H1 (cell line): Measurements from ENCODE around the gene SLC26A8.

ENCODE experiments used
- ATF2 ChIP-seq: IDR thresholded peaks from 2 replicates; pipeline ENCODE4 v1.6.1; 2012; ENCODE audit warnings: low read length, inconsistent platforms
- CTCF ChIP-seq, 3 experiments: IDR thresholded peaks; 1 replicate in 2 of 3; 2 replicates in 1 of 3; pipeline versions ENCODE4 v1.5.1 to v1.6.1; 2011; ENCODE audit warnings: low read length in 3 of 3, mild to moderate bottlenecking in 3 of 3, inconsistent platforms in 2 of 3, low read depth in 1 of 3, moderate library complexity in 1 of 3; ENCODE audit not compliant: insufficient read depth in 1 of 3; ENCODE audit errors: control extremely low read depth in 1 of 3
- GABPA ChIP-seq: IDR thresholded peaks from 2 replicates; pipeline ENCODE4 v1.6.1; 2011; ENCODE audit warnings: mild to moderate bottlenecking, low read length, moderate library complexity, borderline replicate concordance; ENCODE audit not compliant: insufficient read depth
- RAD21 ChIP-seq, 2 experiments: IDR thresholded peaks in 1 of 2; conservative IDR thresholded peaks in 1 of 2; 2 replicates each; pipeline ENCODE4 v1.6.1; 2011; ENCODE audit warnings: low read depth in 2 of 2, low read length in 2 of 2, improper control_type of control experiment in 1 of 2, inconsistent platforms in 1 of 2, mild to moderate bottlenecking in 1 of 2, moderate library complexity in 1 of 2
- USF2 ChIP-seq: IDR thresholded peaks from 2 replicates; pipeline ENCODE4 v1.6.1; 2011; ENCODE audit warnings: low read length, improper control_type of control experiment

- TF ChIP-seq CTCF (IDR thresholded peaks at IDR 0.05; ENCODE audit: control extremely low read depth in 1 of 3, insufficient read depth in 1 of 3, low read depth in 1 of 3, low read length in 3 of 3) (peak; percentile 68 to 88 (median 86)), RAD21 (IDR thresholded peaks at IDR 0.05 in 1 of 2, conservative IDR thresholded peaks at IDR 0.05 in 1 of 2; ENCODE audit: low read depth in 2 of 2, low read length in 2 of 2) (peak; percentile 79 to 81), USF2 (no peak), ATF2 (peak; percentile 93), GABPA (no peak)
These were observed 3.2 kb upstream of the SLC26A8 start, which contains the start of gene MAPK14 for GRCh38 chr6:36027501-36028087.
